SK-N-MC (cell line): ENCODE results near the gene IKZF4.

Experiments
- DNase-seq: peaks from one replicate; pipeline ENCODE4 v3.0.0-alpha.2; 2011; ENCODE audit warnings: low read depth, low spot score
- H3K27ac ChIP-seq: fragments of 200-600 bp; sonication (generic); 2 replicates; pipeline ENCODE4 v1.5.1; 2016; ENCODE audit warnings: mixed run types
- H3K36me3 ChIP-seq: fragments of 200-600 bp; sonication (generic); 2 replicates; pipeline ENCODE4 v1.6.1; 2017; ENCODE audit warnings: antibody characterized with exemption, low read length, mixed read lengths; ENCODE audit not compliant: insufficient read depth
- H3K4me3 ChIP-seq: fragments of 200-600 bp; sonication (generic); 2 replicates; pipeline ENCODE4 v1.5.1; 2016
- H3K9ac ChIP-seq: fragments of 200-600 bp; sonication (generic); 2 replicates; pipeline ENCODE4 v1.8.0; 2017; ENCODE audit warnings: mixed run types, mixed read lengths; ENCODE audit not compliant: insufficient read length
- H3K9me3 ChIP-seq: fragments of 200-600 bp; sonication (generic); 2 replicates; pipeline ENCODE4 v1.6.1; 2017; ENCODE audit warnings: low read depth, mild to moderate bottlenecking, antibody characterized with exemption, low read length, moderate library complexity, mixed read lengths
- EZH2 ChIP-seq: fragments of 200-600 bp; sonication (generic); IDR thresholded peaks from one replicate; pipeline ENCODE4 v1.6.1; 2017; ENCODE audit warnings: antibody characterized with exemption
- FOXP2 ChIP-seq: optimal IDR thresholded peaks from 2 replicates; pipeline ENCODE3; 2011; ENCODE audit warnings: mild to moderate bottlenecking, moderate library complexity; ENCODE audit not compliant: insufficient read depth; ENCODE audit errors: extremely low read length, control extremely low read depth
- POLR2AphosphoS5 ChIP-seq: IDR thresholded peaks from 2 replicates; pipeline ENCODE4 v1.6.1; 2012; ENCODE audit warnings: mild to moderate bottlenecking, low read depth, low read length, borderline replicate concordance

IKZF4 gene

DNA sequence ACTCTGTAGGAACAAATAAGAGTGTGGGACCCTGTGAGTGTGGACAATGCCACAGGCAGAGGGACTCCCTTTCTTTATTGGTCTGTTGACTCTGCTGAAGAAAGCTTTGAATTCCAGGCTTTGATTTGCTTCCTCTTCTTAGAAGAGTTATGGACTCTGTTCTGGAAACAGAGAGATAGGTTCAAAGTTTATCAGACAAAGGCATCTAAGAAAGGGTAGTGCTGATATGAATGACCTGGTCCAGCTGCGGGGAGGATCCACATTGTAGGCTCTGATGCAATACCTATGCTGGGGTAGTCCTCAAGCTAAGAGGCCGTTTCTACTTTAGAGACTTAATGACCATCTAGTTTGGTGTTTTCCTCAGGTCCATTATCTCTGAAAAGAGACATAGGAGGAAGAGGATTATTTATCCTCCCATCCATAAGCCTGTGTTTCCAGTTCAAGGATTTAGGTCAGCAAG lies 10.7 kb upstream of the IKZF4 start:
- Histone ChIP-seq H3K9me3 (no peaks in the 10 kb centered on the region), H3K9ac (no peak overlapping the region), H3K4me3 (no peak overlapping the region), H3K27ac (no peak overlapping the region), H3K36me3 (no peaks in the 10 kb centered on the region)
- no peak for TF ChIP-seq FOXP2
- no peak for TF ChIP-seq POLR2AphosphoS5
- TF ChIP-seq EZH2 = no peak
- DNase-seq = no peak

DNA sequence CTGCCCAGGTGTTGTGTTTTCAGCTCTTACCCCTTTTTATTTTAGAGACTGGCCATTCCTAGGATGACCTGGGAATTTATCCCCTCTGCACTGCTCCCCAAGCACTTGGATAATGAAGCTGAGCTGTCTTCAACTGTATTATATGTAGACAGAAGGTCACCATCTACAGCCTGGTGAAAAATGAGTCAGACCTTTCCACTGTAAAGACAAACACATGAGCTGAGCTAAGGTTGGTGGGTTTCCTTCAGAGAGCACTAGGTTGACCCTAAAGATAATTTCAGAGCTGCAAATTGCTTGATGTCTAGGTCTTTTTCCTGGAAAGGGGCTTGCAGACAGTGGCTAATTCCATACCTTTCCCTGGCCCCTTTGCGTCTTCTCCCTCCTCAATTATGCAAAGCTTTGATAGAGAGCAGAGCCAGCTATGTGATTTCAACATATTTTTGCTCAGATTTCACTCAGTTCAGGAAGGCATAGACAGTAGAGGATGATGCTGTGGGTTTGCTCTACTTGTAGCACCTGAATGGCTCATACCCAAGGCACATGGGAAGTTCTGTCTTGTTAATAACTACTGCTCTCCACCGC lies 9.2 kb upstream of the IKZF4 start:
- no peaks in the 10 kb centered on the region for H3K9me3 ChIP-seq

DNA sequence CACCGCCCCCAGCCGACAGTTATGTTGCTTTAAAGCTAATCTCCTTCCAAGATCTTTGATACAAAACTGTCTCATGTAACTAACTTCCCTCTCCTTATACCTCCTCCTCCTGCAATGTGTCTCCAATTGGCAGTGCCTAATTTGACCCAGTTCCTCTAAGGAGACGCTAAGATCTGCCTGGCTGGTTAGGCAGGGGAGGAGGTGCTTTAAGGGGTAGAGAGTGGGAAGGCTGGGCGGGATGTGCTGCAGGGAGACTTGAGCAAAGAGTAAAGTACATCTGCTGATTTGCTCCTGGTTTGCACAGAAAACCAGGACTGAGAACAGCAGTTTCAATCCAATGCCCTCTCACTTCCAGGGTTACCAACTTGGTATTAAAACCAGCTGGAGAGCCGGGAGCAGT lies 7.4 kb upstream of the IKZF4 start:
- Histone ChIP-seq H3K27ac (no peak overlapping the region), H3K36me3 (no peaks in the 10 kb centered on the region), H3K9me3 (no peaks in the 10 kb centered on the region), H3K4me3 (no peak overlapping the region), H3K9ac (no peak overlapping the region)
- TF ChIP-seq FOXP2 (no peak), EZH2 (no peak), POLR2AphosphoS5 (no peak)
- DNase-seq = no peak

More for the DNA sequence above, 9.2 kb upstream of the IKZF4 start:
- Histone ChIP-seq H3K36me3 (no peaks in the 10 kb centered on the region), H3K27ac (no peak overlapping the region), H3K4me3 (no peak overlapping the region), H3K9ac (no peak overlapping the region)
- no peak for TF ChIP-seq EZH2
- TF ChIP-seq POLR2AphosphoS5 = no peak
- no peak for TF ChIP-seq FOXP2
- no peak for DNase-seq

DNA sequence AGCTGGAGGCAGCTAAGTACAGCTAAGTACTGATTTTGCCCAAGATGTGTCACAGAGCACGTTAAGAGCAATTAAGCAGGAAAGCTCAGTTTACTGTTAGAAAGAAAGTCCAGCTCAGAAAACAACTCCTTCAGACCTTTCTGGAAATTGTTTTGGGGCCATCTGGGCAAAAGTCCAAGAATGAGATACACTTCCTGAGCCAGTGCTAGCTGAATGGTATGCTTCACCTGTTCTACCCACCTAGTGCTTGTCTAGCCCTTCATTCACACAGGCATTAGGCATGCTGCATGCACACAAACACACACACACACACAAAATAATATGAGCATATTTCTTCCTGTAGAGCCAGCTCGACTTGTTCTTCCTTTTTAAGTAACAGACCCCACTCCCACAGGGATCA lies 6.6 kb upstream of the IKZF4 start:
- H3K4me3 ChIP-seq = no peak overlapping the region
- no peak overlapping the region for H3K9ac ChIP-seq
- no peak overlapping the region for H3K27ac ChIP-seq
- no peak for DNase-seq
- no peaks in the 10 kb centered on the region for H3K36me3 ChIP-seq
- no peak for TF ChIP-seq EZH2
- TF ChIP-seq POLR2AphosphoS5 = no peak
- no peak for TF ChIP-seq FOXP2
- H3K9me3 ChIP-seq = no peaks in the 10 kb centered on the region

DNA sequence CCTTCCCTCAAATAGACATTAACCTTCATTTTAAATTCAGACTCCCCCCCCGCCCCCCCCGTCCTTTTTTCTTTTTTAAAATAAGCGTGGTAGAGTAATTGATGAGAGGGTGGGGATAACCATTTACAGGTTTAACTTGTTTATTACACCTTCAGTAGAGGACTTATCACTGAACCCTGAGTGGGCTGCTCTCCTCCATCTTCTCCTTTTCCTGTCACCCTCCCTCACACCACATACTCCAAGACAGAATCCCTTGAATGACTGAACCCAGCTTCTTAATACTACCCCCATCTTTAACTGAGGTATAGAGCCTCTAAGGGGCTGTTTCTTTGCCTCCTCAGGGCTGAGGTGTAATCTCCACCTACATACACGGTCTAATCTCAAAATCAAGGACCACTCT lies 3.7 kb upstream of the IKZF4 start:
- H3K9ac ChIP-seq = no peak overlapping the region
- H3K27ac ChIP-seq = no peak overlapping the region
- TF ChIP-seq EZH2 (no peak), FOXP2 (no peak), POLR2AphosphoS5 (no peak)

DNA sequence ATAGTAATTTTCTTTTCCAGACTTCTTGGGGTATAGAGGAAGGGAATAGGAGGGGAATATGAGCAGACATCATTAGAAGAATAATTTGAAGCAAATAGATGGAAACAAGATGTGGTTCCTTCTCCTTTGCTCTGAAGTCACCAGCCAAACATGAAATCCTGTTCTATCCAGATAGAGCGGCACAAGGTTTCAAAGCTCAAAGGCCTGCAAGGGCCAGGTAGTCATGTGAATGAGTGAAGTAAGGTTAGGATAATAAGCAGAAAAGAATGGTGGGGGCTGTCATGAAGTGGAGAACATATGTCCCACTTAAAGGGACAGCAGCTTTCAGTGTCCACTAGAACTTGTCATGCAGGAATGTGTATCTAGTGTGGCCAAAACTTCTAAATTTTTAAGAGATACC lies 2.5 kb upstream of the IKZF4 start:
- Histone ChIP-seq H3K27ac (no peak overlapping the region), H3K4me3 (no peak overlapping the region), H3K9ac (no peak overlapping the region), H3K9me3 (no peaks in the 10 kb centered on the region), H3K36me3 (no peaks in the 10 kb centered on the region)
- no peak for DNase-seq
- TF ChIP-seq EZH2 (no peak), POLR2AphosphoS5 (no peak), FOXP2 (no peak)

More for the DNA sequence above, 3.7 kb upstream of the IKZF4 start:
- H3K36me3 ChIP-seq = no peaks in the 10 kb centered on the region
- no peaks in the 10 kb centered on the region for H3K9me3 ChIP-seq
- DNase-seq = no peak
- no peak overlapping the region for H3K4me3 ChIP-seq

DNA sequence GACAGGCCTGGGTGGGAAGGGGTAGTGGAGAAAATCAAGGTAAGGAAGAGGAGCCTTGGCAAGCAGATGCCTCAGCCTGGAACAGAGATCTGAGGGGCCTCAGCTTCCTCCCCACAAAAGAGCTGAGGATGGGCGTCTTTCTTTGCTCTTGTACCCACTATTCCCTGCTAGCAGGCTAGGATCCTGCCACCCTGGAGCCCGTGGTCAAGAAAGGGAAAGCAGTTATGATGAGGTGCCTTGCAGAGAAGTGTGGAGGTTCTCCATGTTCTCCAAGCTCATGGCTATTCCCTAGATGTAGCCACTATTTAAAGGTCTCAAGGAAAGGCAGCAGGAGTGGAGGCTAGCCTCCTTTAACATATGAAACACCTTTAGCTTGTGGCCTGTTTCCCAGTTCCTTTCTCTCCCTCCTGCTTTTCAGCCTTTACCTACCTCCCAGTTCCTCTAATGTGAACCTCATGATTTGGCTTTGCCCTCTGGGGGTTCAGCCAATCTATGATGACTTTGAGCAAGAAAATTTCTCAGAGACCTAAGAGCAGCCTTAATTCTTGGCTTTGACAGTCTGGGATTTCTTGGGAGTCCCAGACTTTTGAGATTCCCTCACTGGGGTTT lies 1.1 kb downstream of the IKZF4 start:
- H3K4me3 ChIP-seq = no peak overlapping the region
- no peak for TF ChIP-seq FOXP2
- no peak overlapping the region for H3K27ac ChIP-seq
- H3K9ac ChIP-seq = no peak overlapping the region
- H3K9me3 ChIP-seq = no peaks in the 10 kb centered on the region
- H3K36me3 ChIP-seq = no peaks in the 10 kb centered on the region
- DNase-seq = no peak

DNA sequence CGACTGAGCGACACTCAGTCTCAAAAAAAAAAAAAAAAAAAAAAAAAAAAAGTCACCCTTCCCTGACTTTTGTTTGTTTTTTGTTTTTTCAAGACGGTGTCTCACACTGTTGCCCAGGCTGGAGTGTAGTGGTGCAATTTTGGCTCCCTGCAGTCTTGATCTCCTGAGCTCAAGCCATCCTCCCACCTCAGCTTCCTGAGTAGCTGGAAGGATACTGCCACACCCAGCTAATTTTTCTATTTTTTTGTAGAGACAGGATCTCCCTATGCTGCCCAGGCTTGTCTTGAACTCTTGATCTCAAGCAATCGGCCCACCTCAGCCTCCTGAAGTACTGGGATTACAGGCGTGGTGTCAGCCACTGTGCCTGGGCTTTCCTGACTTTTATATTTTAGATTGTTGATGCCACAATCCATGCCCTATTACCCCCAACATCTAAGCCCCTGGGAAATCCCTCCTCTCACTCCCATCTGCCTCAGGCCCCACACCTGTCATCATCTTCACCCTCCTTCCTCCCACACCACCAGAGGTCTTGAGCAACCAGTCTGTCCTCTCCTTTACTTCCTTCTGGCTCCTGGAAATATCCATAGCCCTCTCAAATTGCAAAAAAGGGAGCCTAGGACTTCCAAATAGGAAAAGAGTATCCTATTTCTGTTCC lies 7.8 kb downstream of the IKZF4 start:
- Histone ChIP-seq H3K9ac (no peak overlapping the region), H3K4me3 (no peak overlapping the region), H3K9me3 (no peaks in the 10 kb centered on the region), H3K27ac (no peak overlapping the region), H3K36me3 (no peaks in the 10 kb centered on the region)
- TF ChIP-seq EZH2 (no peak), POLR2AphosphoS5 (no peak), FOXP2 (no peak)
- DNase-seq = no peak

DNA sequence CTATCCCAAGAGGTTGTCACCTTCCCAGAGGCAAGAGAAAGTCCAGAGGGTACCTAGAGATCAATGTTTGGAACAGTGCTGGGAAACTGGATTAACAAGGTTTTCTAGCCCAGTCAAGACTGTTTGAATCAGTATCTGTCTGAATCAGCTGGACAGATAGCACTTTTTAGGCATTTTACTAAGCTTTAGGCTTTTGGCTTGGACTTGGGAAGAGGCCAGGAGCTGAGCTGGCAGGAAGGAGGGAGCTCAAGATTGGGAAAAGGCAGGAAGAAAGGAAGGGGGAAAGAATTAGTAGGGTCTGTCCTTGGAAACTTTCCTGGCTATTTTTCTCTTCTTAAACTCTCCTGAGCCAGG lies 8.3 kb downstream of the IKZF4 start:
- Histone ChIP-seq H3K9ac (no peak overlapping the region), H3K4me3 (no peak overlapping the region), H3K9me3 (no peaks in the 10 kb centered on the region), H3K27ac (no peak overlapping the region), H3K36me3 (no peaks in the 10 kb centered on the region)
- no peak for TF ChIP-seq FOXP2
- DNase-seq = no peak
